Osteoblast (primary cell): ENCODE data around the gene WASF3. TPM values are rescaled to one million over a fixed set of nuclear protein-coding genes. Genes with fewer than 3 reads are reported as not detected.

ENCODE experiments used
- DNase-seq: peaks from one replicate; pipeline ENCODE4 v3.0.0; 2011; ENCODE audit warnings: low spot score, mixed read lengths; ENCODE audit not compliant: insufficient read length; ENCODE audit errors: missing footprints
- H2AFZ ChIP-seq: 2 replicates; pipeline ENCODE4 v1.6.0; 2011; ENCODE audit warnings: mild to moderate bottlenecking, low read length
- H3K27ac ChIP-seq: 2 replicates; pipeline ENCODE4 v1.5.1; 2011; ENCODE audit warnings: mild to moderate bottlenecking, low read depth, low read length, moderate library complexity
- H3K27me3 ChIP-seq: 2 replicates; pipeline ENCODE4 v1.6.0; 2012; ENCODE audit warnings: mild to moderate bottlenecking, control low read depth, inconsistent platforms, low read length, moderate library complexity; ENCODE audit not compliant: insufficient read depth
- H3K36me3 ChIP-seq: 2 replicates; pipeline ENCODE4 v1.5.1; 2011; ENCODE audit warnings: mild to moderate bottlenecking, low read length, control low read depth, moderate library complexity; ENCODE audit not compliant: insufficient read depth
- H3K4me1 ChIP-seq: 2 replicates; pipeline ENCODE4 v1.5.1; 2011; ENCODE audit warnings: mild to moderate bottlenecking, low read length, control low read depth, moderate library complexity; ENCODE audit not compliant: insufficient read depth
- H3K4me2 ChIP-seq: 2 replicates; pipeline ENCODE4 v1.6.0; 2011; ENCODE audit warnings: mild to moderate bottlenecking, low read length; ENCODE audit not compliant: insufficient read depth
- H3K4me3 ChIP-seq: fragments of 200-600 bp; sonication (generic); 3 replicates; pipeline ENCODE4 v1.5.1; 2012; ENCODE audit warnings: mild to moderate bottlenecking, low read length, inconsistent platforms; ENCODE audit not compliant: insufficient read depth
- H3K79me2 ChIP-seq: 2 replicates; pipeline ENCODE4 v1.6.0; 2012; ENCODE audit warnings: mild to moderate bottlenecking, low read length, control low read depth, inconsistent platforms; ENCODE audit not compliant: insufficient read depth
- H3K9me3 ChIP-seq: 2 replicates; pipeline ENCODE4 v1.5.1; 2011; ENCODE audit warnings: low read depth, low read length, control low read depth
- H4K20me1 ChIP-seq: 2 replicates; pipeline ENCODE4 v1.6.0; 2012; ENCODE audit warnings: mild to moderate bottlenecking, low read length, control low read depth; ENCODE audit not compliant: insufficient read depth
- total RNA-seq: library from RNA; depleted of rRNA; stranded (reverse); fragments of >200 nt; gene quantifications from 2 replicates; pipeline ENCODE4 v1.2.3, GENCODE V29; 2012
- TF ChIP-seq, protein P1 (sequence below): IDR thresholded peaks from 2 replicates; pipeline ENCODE4 v1.5.1; 2011; ENCODE audit warnings: mild to moderate bottlenecking, low read depth, low read length, moderate library complexity; ENCODE audit errors: extremely low read depth

Gene WASF3, protein sequence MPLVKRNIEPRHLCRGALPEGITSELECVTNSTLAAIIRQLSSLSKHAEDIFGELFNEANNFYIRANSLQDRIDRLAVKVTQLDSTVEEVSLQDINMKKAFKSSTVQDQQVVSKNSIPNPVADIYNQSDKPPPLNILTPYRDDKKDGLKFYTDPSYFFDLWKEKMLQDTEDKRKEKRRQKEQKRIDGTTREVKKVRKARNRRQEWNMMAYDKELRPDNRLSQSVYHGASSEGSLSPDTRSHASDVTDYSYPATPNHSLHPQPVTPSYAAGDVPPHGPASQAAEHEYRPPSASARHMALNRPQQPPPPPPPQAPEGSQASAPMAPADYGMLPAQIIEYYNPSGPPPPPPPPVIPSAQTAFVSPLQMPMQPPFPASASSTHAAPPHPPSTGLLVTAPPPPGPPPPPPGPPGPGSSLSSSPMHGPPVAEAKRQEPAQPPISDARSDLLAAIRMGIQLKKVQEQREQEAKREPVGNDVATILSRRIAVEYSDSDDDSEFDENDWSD
- 23.5 and 34.2 TPM in 2 replicates for total RNA-seq

DNA sequence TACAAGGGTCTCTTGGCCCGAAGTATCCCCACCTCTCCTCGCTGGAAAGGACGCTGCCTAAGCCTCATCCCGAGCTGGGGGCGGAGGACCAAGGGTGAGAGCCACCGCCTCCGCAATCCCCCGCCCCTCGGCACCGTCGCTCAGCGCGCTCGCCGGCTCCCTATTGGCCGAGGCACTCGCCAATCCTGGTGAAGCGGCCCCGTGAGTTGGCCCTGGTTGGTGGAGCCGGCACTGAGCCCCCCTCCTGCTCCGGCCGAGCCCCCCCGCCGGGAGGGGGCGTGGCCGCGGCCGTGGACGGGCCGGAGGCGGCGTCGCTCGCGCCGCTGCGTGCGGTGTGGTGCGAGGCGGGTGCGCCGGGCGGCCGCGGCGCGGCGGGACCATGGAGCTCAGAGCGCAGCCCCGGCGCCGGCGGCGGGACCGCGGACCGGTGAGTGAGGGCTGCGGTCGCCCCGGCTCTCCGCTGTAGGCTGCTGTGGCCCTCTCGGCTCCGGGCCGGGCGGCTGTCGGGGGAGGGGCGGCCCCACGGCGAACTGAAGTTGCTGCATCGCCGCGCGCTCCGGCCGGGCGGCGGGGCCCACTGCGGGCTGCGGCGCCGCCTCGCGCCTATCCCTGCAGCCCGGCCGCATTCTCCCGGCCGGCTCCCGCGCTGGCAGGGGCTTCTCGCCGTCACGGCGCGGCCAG is at the start of gene WASF3:
Gene WASF3 (plus strand): TSS at position 291 of the 681 bp plus-strand sequence. CDS start 84,588 bp downstream, outside the sequence.
- Histone ChIP-seq H3K27ac (no peak within 1 kb of the TSS), H3K4me2 (peak within 1 kb of the TSS; percentile 86), H3K79me2 (peaks cover 42% of the 10 kb centered on the region), H3K9me3 (peaks cover 2% of the 10 kb centered on the region), H3K36me3 (no peaks in the 10 kb centered on the region), H3K4me1 (peaks cover 30% of the 10 kb centered on the region), H3K4me3 (peak within 1 kb of the TSS; percentile 82), H2AFZ (peak within 1 kb of the TSS; percentile 80), H4K20me1 (peaks cover 14% of the 10 kb centered on the region), H3K27me3 (peaks cover 24% of the 10 kb centered on the region)
- DNase-seq, result peak; percentile 100
- TF ChIP-seq, protein P1, sequence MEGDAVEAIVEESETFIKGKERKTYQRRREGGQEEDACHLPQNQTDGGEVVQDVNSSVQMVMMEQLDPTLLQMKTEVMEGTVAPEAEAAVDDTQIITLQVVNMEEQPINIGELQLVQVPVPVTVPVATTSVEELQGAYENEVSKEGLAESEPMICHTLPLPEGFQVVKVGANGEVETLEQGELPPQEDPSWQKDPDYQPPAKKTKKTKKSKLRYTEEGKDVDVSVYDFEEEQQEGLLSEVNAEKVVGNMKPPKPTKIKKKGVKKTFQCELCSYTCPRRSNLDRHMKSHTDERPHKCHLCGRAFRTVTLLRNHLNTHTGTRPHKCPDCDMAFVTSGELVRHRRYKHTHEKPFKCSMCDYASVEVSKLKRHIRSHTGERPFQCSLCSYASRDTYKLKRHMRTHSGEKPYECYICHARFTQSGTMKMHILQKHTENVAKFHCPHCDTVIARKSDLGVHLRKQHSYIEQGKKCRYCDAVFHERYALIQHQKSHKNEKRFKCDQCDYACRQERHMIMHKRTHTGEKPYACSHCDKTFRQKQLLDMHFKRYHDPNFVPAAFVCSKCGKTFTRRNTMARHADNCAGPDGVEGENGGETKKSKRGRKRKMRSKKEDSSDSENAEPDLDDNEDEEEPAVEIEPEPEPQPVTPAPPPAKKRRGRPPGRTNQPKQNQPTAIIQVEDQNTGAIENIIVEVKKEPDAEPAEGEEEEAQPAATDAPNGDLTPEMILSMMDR, result no peak

DNA sequence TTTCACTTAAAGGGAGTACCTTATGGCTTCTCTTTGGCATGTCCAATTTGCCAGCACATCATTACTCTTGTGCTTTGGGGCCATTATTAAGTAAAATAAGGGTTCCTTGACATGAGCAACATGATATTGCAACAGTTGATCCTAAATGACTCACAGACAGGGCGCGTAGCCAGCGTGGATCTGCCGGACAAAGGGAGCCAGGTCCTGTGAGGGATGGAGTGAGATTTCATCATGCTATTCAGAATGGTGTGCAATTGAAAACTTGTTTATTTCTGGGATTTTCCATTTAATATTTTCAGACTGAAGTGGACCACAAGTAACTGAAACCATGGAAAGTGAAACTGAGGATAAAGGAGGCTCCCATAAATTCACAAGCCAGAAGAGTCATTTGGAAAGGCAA is 48.6 kb upstream of the WASF3 start:
- H3K36me3 ChIP-seq, result no peaks in the 10 kb centered on the region
- H3K27me3 ChIP-seq, result peaks cover under 1% of the 10 kb centered on the region
- H3K4me1 ChIP-seq, result peaks cover 8% of the 10 kb centered on the region
- H3K4me2 ChIP-seq, result peak overlapping the region; percentile 20
- H3K79me2 ChIP-seq, result no peaks in the 10 kb centered on the region
- no peaks in the 10 kb centered on the region for H3K9me3 ChIP-seq
- peak overlapping the region; percentile 21 for H2AFZ ChIP-seq
- H3K27ac ChIP-seq, result peak overlapping the region; percentile 47
- TF ChIP-seq, protein P1, result no peak
- no peak overlapping the region for H3K4me3 ChIP-seq
- peak; percentile 72 for DNase-seq
- no peaks in the 10 kb centered on the region for H4K20me1 ChIP-seq

DNA sequence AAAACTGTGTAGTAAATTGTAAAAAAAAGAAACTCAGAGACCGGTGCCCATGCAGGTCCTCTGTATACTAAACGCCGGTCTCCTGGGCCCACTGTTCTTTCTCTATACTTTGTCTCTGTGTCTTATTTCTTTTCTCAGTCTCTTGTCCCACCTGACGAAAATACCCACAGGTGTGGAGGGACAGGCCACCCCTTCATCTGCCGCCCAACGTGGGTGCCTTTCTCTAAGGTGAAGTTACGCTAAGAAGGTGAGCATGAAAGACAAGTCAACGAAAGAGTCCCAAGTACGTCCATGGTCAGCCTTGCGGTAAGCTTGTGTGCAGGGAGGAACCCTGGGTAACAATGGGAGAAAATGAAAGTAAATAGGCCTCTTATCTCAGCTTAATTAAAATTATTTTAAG is 48.0 kb upstream of the WASF3 start:
- peak overlapping the region; percentile 47 for H3K27ac ChIP-seq
- no peak overlapping the region for H2AFZ ChIP-seq
- no peaks in the 10 kb centered on the region for H3K9me3 ChIP-seq
- H4K20me1 ChIP-seq, result no peaks in the 10 kb centered on the region
- peaks cover 3% of the 10 kb centered on the region for H3K27me3 ChIP-seq
- no peaks in the 10 kb centered on the region for H3K79me2 ChIP-seq
- peaks cover 8% of the 10 kb centered on the region for H3K4me1 ChIP-seq
- DNase-seq, result no peak
- H3K4me3 ChIP-seq, result no peak overlapping the region
- TF ChIP-seq, protein P1, result no peak
- no peaks in the 10 kb centered on the region for H3K36me3 ChIP-seq
- H3K4me2 ChIP-seq, result peak overlapping the region; percentile 20

DNA sequence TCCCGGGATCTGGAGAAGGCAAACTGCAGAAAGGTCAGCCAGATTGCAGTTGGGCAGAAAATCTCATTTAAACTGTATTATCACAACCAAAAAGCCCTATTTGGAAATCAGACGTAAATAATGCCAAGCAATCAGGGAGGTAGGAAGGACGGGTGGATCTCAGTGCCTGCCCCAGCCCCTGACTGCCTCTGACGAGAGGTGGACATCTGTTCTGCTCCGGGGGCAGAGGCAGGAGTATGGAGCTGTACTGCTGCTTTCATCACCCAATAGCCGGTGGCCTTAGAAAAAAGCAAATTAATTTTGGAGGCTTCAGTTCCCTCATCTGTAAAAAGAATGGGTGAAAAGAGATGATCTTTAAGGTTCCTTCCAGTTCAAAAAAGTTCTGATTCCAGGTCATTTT is 43.6 kb upstream of the WASF3 start:
- TF ChIP-seq, protein P1, result no peak
- Histone ChIP-seq H4K20me1 (no peaks in the 10 kb centered on the region), H3K27me3 (peaks cover 24% of the 10 kb centered on the region), H3K4me1 (peaks cover 2% of the 10 kb centered on the region), H3K79me2 (no peaks in the 10 kb centered on the region), H3K9me3 (no peaks in the 10 kb centered on the region), H2AFZ (no peak overlapping the region), H3K27ac (no peak overlapping the region), H3K4me2 (no peak overlapping the region), H3K4me3 (no peak overlapping the region), H3K36me3 (no peaks in the 10 kb centered on the region)
- no peak for DNase-seq
